Measurements from ENCODE around the gene RBMX.
"Not testable (repeated sequence)": the region's sequence is repeated elsewhere in the genome, so short reads cannot be mapped to it uniquely, and the experiment has no call there.

RBMX gene

GRCh38 chrX:136874114-136874513 is 6.4 kb downstream of the RBMX start:
- H3K9me3 ChIP-seq (ENCODE audit: control insufficient read depth, low read length); H3K27me3 ChIP-seq (replicated peaks; ENCODE audit: control insufficient read depth, insufficient read depth, low read length); H3K9ac ChIP-seq (ENCODE audit: low read length); DNase-seq (ENCODE audit: low read depth); H3K4me1 ChIP-seq (ENCODE audit: control insufficient read depth, insufficient read depth, low read length); H3K4me3 ChIP-seq (ENCODE audit: low read length): not testable (repeated sequence)
- H3K36me3 ChIP-seq (ENCODE audit: control insufficient read depth, insufficient read depth, low read length, severe bottlenecking): peaks cover 79% of the 10 kb centered on the region

GRCh38 chrX:136873210-136873609 is 7.3 kb downstream of the RBMX start:
- H3K4me3 ChIP-seq (ENCODE audit: low read length); DNase-seq (ENCODE audit: low read depth); H3K9me3 ChIP-seq (ENCODE audit: control insufficient read depth, low read length); H3K27me3 ChIP-seq (replicated peaks; ENCODE audit: control insufficient read depth, insufficient read depth, low read length); H3K9ac ChIP-seq (ENCODE audit: low read length); H3K4me1 ChIP-seq (ENCODE audit: control insufficient read depth, insufficient read depth, low read length): not testable (repeated sequence)
- H3K36me3 ChIP-seq (ENCODE audit: control insufficient read depth, insufficient read depth, low read length, severe bottlenecking): peaks cover 87% of the 10 kb centered on the region

- H3K9me3 ChIP-seq (ENCODE audit: control insufficient read depth, low read length): no peaks in the 10 kb centered on the region
- no peaks in the 10 kb centered on the region for H3K27me3 ChIP-seq (replicated peaks; ENCODE audit: control insufficient read depth, insufficient read depth, low read length)
- peaks cover 83% of the 10 kb centered on the region for H3K36me3 ChIP-seq (ENCODE audit: control insufficient read depth, insufficient read depth, low read length, severe bottlenecking)
Measured at GRCh38 chrX:136872091-136872700, 8.3 kb downstream of the RBMX start.

GRCh38 chrX:136870064-136870463 is 10.5 kb downstream of the RBMX start:
- no peaks in the 10 kb centered on the region for H3K9me3 ChIP-seq (ENCODE audit: control insufficient read depth, low read length)

More at GRCh38 chrX:136872091-136872700, 8.3 kb downstream of the RBMX start:
- Histone ChIP-seq H3K9ac (ENCODE audit: low read length) (no peak overlapping the region), H3K4me3 (ENCODE audit: low read length) (no peak overlapping the region), H3K4me1 (ENCODE audit: control insufficient read depth, insufficient read depth, low read length) (peaks cover 11% of the 10 kb centered on the region)
- DNase-seq (ENCODE audit: low read depth): no peak

GRCh38 chrX:136868283-136869055 is 12.1 kb downstream of the RBMX start:
- no peak for DNase-seq (ENCODE audit: low read depth)
- H3K36me3 ChIP-seq (ENCODE audit: control insufficient read depth, insufficient read depth, low read length, severe bottlenecking): peaks cover 65% of the 10 kb centered on the region

More at GRCh38 chrX:136870064-136870463, 10.5 kb downstream of the RBMX start:
- Histone ChIP-seq H3K9ac (ENCODE audit: low read length) (no peak overlapping the region), H3K4me1 (ENCODE audit: control insufficient read depth, insufficient read depth, low read length) (peaks cover 11% of the 10 kb centered on the region), H3K4me3 (ENCODE audit: low read length) (no peak overlapping the region), H3K36me3 (ENCODE audit: control insufficient read depth, insufficient read depth, low read length, severe bottlenecking) (peaks cover 68% of the 10 kb centered on the region), H3K27me3 (replicated peaks; ENCODE audit: control insufficient read depth, insufficient read depth, low read length) (no peaks in the 10 kb centered on the region)
- DNase-seq (ENCODE audit: low read depth): no peak

GRCh38 chrX:136867518-136867917 is 13.0 kb downstream of the RBMX start:
- no peak overlapping the region for H3K9ac ChIP-seq (ENCODE audit: low read length)
- no peaks in the 10 kb centered on the region for H3K9me3 ChIP-seq (ENCODE audit: control insufficient read depth, low read length)
- no peak overlapping the region for H3K4me3 ChIP-seq (ENCODE audit: low read length)
- no peaks in the 10 kb centered on the region for H3K27me3 ChIP-seq (replicated peaks; ENCODE audit: control insufficient read depth, insufficient read depth, low read length)
- H3K4me1 ChIP-seq (ENCODE audit: control insufficient read depth, insufficient read depth, low read length): peaks cover 11% of the 10 kb centered on the region
- no peak for DNase-seq (ENCODE audit: low read depth)
- H3K36me3 ChIP-seq (ENCODE audit: control insufficient read depth, insufficient read depth, low read length, severe bottlenecking): peaks cover 64% of the 10 kb centered on the region

More at GRCh38 chrX:136868283-136869055, 12.1 kb downstream of the RBMX start:
- no peaks in the 10 kb centered on the region for H3K9me3 ChIP-seq (ENCODE audit: control insufficient read depth, low read length)
- no peaks in the 10 kb centered on the region for H3K27me3 ChIP-seq (replicated peaks; ENCODE audit: control insufficient read depth, insufficient read depth, low read length)
- no peak overlapping the region for H3K4me3 ChIP-seq (ENCODE audit: low read length)
- no peak overlapping the region for H3K9ac ChIP-seq (ENCODE audit: low read length)
- peaks cover 11% of the 10 kb centered on the region for H3K4me1 ChIP-seq (ENCODE audit: control insufficient read depth, insufficient read depth, low read length)

GRCh38 chrX:136867096-136867491 is 13.4 kb downstream of the RBMX start:
- no peaks in the 10 kb centered on the region for H3K9me3 ChIP-seq (ENCODE audit: control insufficient read depth, low read length)
- peaks cover 11% of the 10 kb centered on the region for H3K4me1 ChIP-seq (ENCODE audit: control insufficient read depth, insufficient read depth, low read length)
- peaks cover 64% of the 10 kb centered on the region for H3K36me3 ChIP-seq (ENCODE audit: control insufficient read depth, insufficient read depth, low read length, severe bottlenecking)
- DNase-seq (ENCODE audit: low read depth): no peak
- no peak overlapping the region for H3K4me3 ChIP-seq (ENCODE audit: low read length)
- no peak overlapping the region for H3K9ac ChIP-seq (ENCODE audit: low read length)
- no peaks in the 10 kb centered on the region for H3K27me3 ChIP-seq (replicated peaks; ENCODE audit: control insufficient read depth, insufficient read depth, low read length)

GRCh38 chrX:136866337-136867095 is 14.0 kb downstream of the RBMX start:
- no peak overlapping the region for H3K4me3 ChIP-seq (ENCODE audit: low read length)

GRCh38 chrX:136865270-136866158 is 15.0 kb downstream of the RBMX start:
- Histone ChIP-seq H3K4me3 (ENCODE audit: low read length) (no peak overlapping the region), H3K9ac (ENCODE audit: low read length) (no peak overlapping the region), H3K9me3 (ENCODE audit: control insufficient read depth, low read length) (no peaks in the 10 kb centered on the region), H3K4me1 (ENCODE audit: control insufficient read depth, insufficient read depth, low read length) (peaks cover 11% of the 10 kb centered on the region), H3K27me3 (replicated peaks; ENCODE audit: control insufficient read depth, insufficient read depth, low read length) (no peaks in the 10 kb centered on the region), H3K36me3 (ENCODE audit: control insufficient read depth, insufficient read depth, low read length, severe bottlenecking) (peaks cover 66% of the 10 kb centered on the region)
- DNase-seq (ENCODE audit: low read depth): no peak

More at GRCh38 chrX:136866337-136867095, 14.0 kb downstream of the RBMX start:
- Histone ChIP-seq H3K4me1 (ENCODE audit: control insufficient read depth, insufficient read depth, low read length) (peaks cover 11% of the 10 kb centered on the region), H3K9me3 (ENCODE audit: control insufficient read depth, low read length) (no peaks in the 10 kb centered on the region), H3K27me3 (replicated peaks; ENCODE audit: control insufficient read depth, insufficient read depth, low read length) (no peaks in the 10 kb centered on the region), H3K36me3 (ENCODE audit: control insufficient read depth, insufficient read depth, low read length, severe bottlenecking) (peaks cover 64% of the 10 kb centered on the region), H3K9ac (ENCODE audit: low read length) (no peak overlapping the region)
- no peak for DNase-seq (ENCODE audit: low read depth)

- H3K9me3 ChIP-seq (ENCODE audit: control insufficient read depth, low read length): no peaks in the 10 kb centered on the region
- no peaks in the 10 kb centered on the region for H3K27me3 ChIP-seq (replicated peaks; ENCODE audit: control insufficient read depth, insufficient read depth, low read length)
- peaks cover 11% of the 10 kb centered on the region for H3K4me1 ChIP-seq (ENCODE audit: control insufficient read depth, insufficient read depth, low read length)
- no peak overlapping the region for H3K9ac ChIP-seq (ENCODE audit: low read length)
- H3K4me3 ChIP-seq (ENCODE audit: low read length): no peak overlapping the region
- H3K36me3 ChIP-seq (ENCODE audit: control insufficient read depth, insufficient read depth, low read length, severe bottlenecking): peaks cover 58% of the 10 kb centered on the region
- no peak for DNase-seq (ENCODE audit: low read depth)
Measured at GRCh38 chrX:136863826-136864225, 16.7 kb downstream of the RBMX start.
